HUES64 (cell line): ENCODE results near the gene C9orf72.

ENCODE experiments used
- H3K27ac ChIP-seq: 2 replicates; pipeline ENCODE4 v1.7.0; 2013; ENCODE audit warnings: low read depth, low read length, inconsistent platforms
- H3K27me3 ChIP-seq: 2 replicates; pipeline ENCODE4 v1.6.1; 2013; ENCODE audit warnings: mild to moderate bottlenecking, low read length; ENCODE audit not compliant: insufficient read depth
- H3K36me3 ChIP-seq: 2 replicates; pipeline ENCODE4 v1.6.1; 2013; ENCODE audit warnings: mild to moderate bottlenecking, low read length; ENCODE audit not compliant: insufficient read depth
- H3K4me1 ChIP-seq: 2 replicates; pipeline ENCODE4 v1.6.1; 2013; ENCODE audit warnings: mild to moderate bottlenecking, low read length, moderate library complexity; ENCODE audit not compliant: insufficient read depth
- H3K4me3 ChIP-seq: 2 replicates; pipeline ENCODE4 v1.5.1; 2013; ENCODE audit warnings: mild to moderate bottlenecking, low read length, moderate library complexity
- H3K9ac ChIP-seq: 2 replicates; pipeline ENCODE4 v1.6.1; 2013; ENCODE audit warnings: mild to moderate bottlenecking, low read depth, low read length
- H3K9me3 ChIP-seq: 2 replicates; pipeline ENCODE4 v1.6.1; 2013; ENCODE audit warnings: low read depth, low read length; ENCODE audit not compliant: insufficient read depth
- WGBS: fragments of 150-250, 120-280 bp; methylation state at CpG from one replicate; pipeline ENCODE4 v1.1.7; 2013; ENCODE audit warnings: missing lambda C conversion rate; 5-methylcytosine and 5-hydroxymethylcytosine counted together

C9orf72 gene

GRCh38 chr9:27600256-27600655 lies 27.0 kb upstream of the C9orf72 start:
- Histone ChIP-seq H3K27ac (no peak overlapping the region), H3K36me3 (no peaks in the 10 kb centered on the region), H3K9ac (no peak overlapping the region), H3K4me1 (peaks cover 9% of the 10 kb centered on the region), H3K9me3 (no peaks in the 10 kb centered on the region), H3K4me3 (no peak overlapping the region), H3K27me3 (no peaks in the 10 kb centered on the region)
- WGBS, result 55% methylated on average over 2 of the region's 2 CpGs

GRCh38 chr9:27599870-27600238 lies 26.6 kb upstream of the C9orf72 start:
- Histone ChIP-seq H3K27ac (no peak overlapping the region), H3K9ac (no peak overlapping the region), H3K4me1 (peaks cover 9% of the 10 kb centered on the region), H3K27me3 (no peaks in the 10 kb centered on the region), H3K9me3 (no peaks in the 10 kb centered on the region), H3K4me3 (no peak overlapping the region), H3K36me3 (no peaks in the 10 kb centered on the region)
- WGBS, result 79% methylated on average over 2 of the region's 2 CpGs

GRCh38 chr9:27599102-27599869 lies 26.0 kb upstream of the C9orf72 start:
- Histone ChIP-seq H3K9me3 (no peaks in the 10 kb centered on the region), H3K4me1 (peaks cover 9% of the 10 kb centered on the region), H3K27ac (no peak overlapping the region), H3K27me3 (no peaks in the 10 kb centered on the region), H3K9ac (no peak overlapping the region), H3K36me3 (no peaks in the 10 kb centered on the region), H3K4me3 (no peak overlapping the region)
- WGBS, result 79% methylated on average over 5 of the region's 6 CpGs

- H3K4me3 ChIP-seq, result no peak overlapping the region
- peaks cover 9% of the 10 kb centered on the region for H3K4me1 ChIP-seq
- H3K9me3 ChIP-seq, result no peaks in the 10 kb centered on the region
- no peaks in the 10 kb centered on the region for H3K36me3 ChIP-seq
- H3K9ac ChIP-seq, result no peak overlapping the region
- H3K27me3 ChIP-seq, result no peaks in the 10 kb centered on the region
- H3K27ac ChIP-seq, result no peak overlapping the region
- WGBS, result 96% methylated on average over 13 of the region's 13 CpGs
Observed at GRCh38 chr9:27595733-27596132, 22.5 kb upstream of the C9orf72 start.

GRCh38 chr9:27591672-27592071 lies 18.4 kb upstream of the C9orf72 start:
- H3K27ac ChIP-seq, result no peak overlapping the region

GRCh38 chr9:27591093-27591492 lies 17.8 kb upstream of the C9orf72 start:
- Histone ChIP-seq H3K9ac (no peak overlapping the region), H3K4me3 (no peak overlapping the region), H3K27ac (no peak overlapping the region), H3K9me3 (no peaks in the 10 kb centered on the region), H3K36me3 (no peaks in the 10 kb centered on the region), H3K27me3 (no peaks in the 10 kb centered on the region), H3K4me1 (no peaks in the 10 kb centered on the region)
- WGBS, result 95% methylated on average over 2 of the region's 2 CpGs

More at GRCh38 chr9:27591672-27592071, 18.4 kb upstream of the C9orf72 start:
- Histone ChIP-seq H3K4me1 (no peaks in the 10 kb centered on the region), H3K9ac (no peak overlapping the region), H3K36me3 (no peaks in the 10 kb centered on the region), H3K9me3 (no peaks in the 10 kb centered on the region), H3K27me3 (no peaks in the 10 kb centered on the region), H3K4me3 (no peak overlapping the region)
- WGBS, result 85% methylated on average over 3 of the region's 3 CpGs

GRCh38 chr9:27590651-27591050 lies 17.4 kb upstream of the C9orf72 start:
- H3K4me1 ChIP-seq, result no peaks in the 10 kb centered on the region
- no peak overlapping the region for H3K9ac ChIP-seq
- H3K9me3 ChIP-seq, result no peaks in the 10 kb centered on the region
- no peak overlapping the region for H3K27ac ChIP-seq
- H3K36me3 ChIP-seq, result no peaks in the 10 kb centered on the region
- no peaks in the 10 kb centered on the region for H3K27me3 ChIP-seq
- no peak overlapping the region for H3K4me3 ChIP-seq

- Histone ChIP-seq H3K4me1 (no peaks in the 10 kb centered on the region), H3K9ac (no peak overlapping the region), H3K9me3 (no peaks in the 10 kb centered on the region), H3K27ac (no peak overlapping the region), H3K27me3 (no peaks in the 10 kb centered on the region), H3K36me3 (no peaks in the 10 kb centered on the region), H3K4me3 (no peak overlapping the region)
- WGBS, result 91% methylated on average over 2 of the region's 2 CpGs
Observed at GRCh38 chr9:27589462-27589861, 16.2 kb upstream of the C9orf72 start.

GRCh38 chr9:27586304-27586703 lies 13.0 kb upstream of the C9orf72 start:
- H3K36me3 ChIP-seq, result no peaks in the 10 kb centered on the region
- no peak overlapping the region for H3K27ac ChIP-seq
- no peak overlapping the region for H3K4me3 ChIP-seq
- H3K9me3 ChIP-seq, result no peaks in the 10 kb centered on the region
- H3K4me1 ChIP-seq, result no peaks in the 10 kb centered on the region
- no peaks in the 10 kb centered on the region for H3K27me3 ChIP-seq
- no peak overlapping the region for H3K9ac ChIP-seq
- WGBS, result 90% methylated on average over 3 of the region's 3 CpGs

GRCh38 chr9:27584931-27585330 lies 11.7 kb upstream of the C9orf72 start:
- H3K27me3 ChIP-seq, result no peaks in the 10 kb centered on the region
- H3K4me3 ChIP-seq, result no peak overlapping the region
- H3K36me3 ChIP-seq, result no peaks in the 10 kb centered on the region
- no peak overlapping the region for H3K27ac ChIP-seq
- H3K4me1 ChIP-seq, result no peaks in the 10 kb centered on the region
- no peaks in the 10 kb centered on the region for H3K9me3 ChIP-seq
- H3K9ac ChIP-seq, result no peak overlapping the region

- peaks cover 13% of the 10 kb centered on the region; the same call in 1 of the 2 replicates for H3K9me3 ChIP-seq
- no peaks in the 10 kb centered on the region for H3K4me1 ChIP-seq
- H3K9ac ChIP-seq, result no peak overlapping the region
- no peak overlapping the region for H3K4me3 ChIP-seq
- H3K27ac ChIP-seq, result no peak overlapping the region
- H3K36me3 ChIP-seq, result no peaks in the 10 kb centered on the region
- 90% methylated on average over 2 of the region's 2 CpGs for WGBS
- no peaks in the 10 kb centered on the region for H3K27me3 ChIP-seq
Observed at GRCh38 chr9:27582794-27583193, 9.5 kb upstream of the C9orf72 start.

GRCh38 chr9:27581826-27582225 lies 8.5 kb upstream of the C9orf72 start:
- no peak overlapping the region for H3K9ac ChIP-seq
- no peaks in the 10 kb centered on the region for H3K4me1 ChIP-seq
- H3K27me3 ChIP-seq, result no peaks in the 10 kb centered on the region
- 96% methylated on average over 1 of the region's 1 CpG for WGBS
- H3K36me3 ChIP-seq, result no peaks in the 10 kb centered on the region
- no peak overlapping the region for H3K27ac ChIP-seq
- H3K9me3 ChIP-seq, result peaks cover 13% of the 10 kb centered on the region; the same call in 1 of the 2 replicates
- H3K4me3 ChIP-seq, result no peak overlapping the region
